ENCODE data around the gene PKN2. TPM values are rescaled to one million over a fixed set of nuclear protein-coding genes. Genes with fewer than 3 reads are reported as not detected.

PKN2 gene
- total and polyA plus RNA-seq, 2 of the 4 experiments (the other 2 are of a cell fraction): 12.7 to 22.2 TPM

DNA sequence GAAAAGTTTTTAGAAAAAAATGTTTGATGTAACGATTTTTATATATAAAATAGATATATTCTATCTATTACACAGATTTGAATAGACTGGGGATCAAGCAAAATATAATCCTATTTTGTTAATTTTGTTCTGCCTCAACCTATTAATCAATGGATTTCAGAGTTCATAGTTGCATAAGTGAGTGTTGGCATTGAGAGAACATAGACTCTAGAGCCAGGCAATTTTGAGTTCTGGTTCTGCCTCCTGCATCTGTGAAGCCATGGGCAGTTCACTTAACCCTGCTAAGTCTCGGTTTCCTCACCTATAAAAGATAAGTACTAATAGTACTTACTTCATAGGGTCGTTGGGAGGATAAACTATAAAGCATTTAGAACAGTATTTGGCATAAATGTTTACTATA, 13.6 kb upstream of the PKN2 start:
- no peak overlapping the region for H3K4me2 ChIP-seq (ENCODE audit: low read depth, low read length)
- TF ChIP-seq MXI1 (IDR thresholded peaks at IDR 0.05; ENCODE audit: borderline replicate concordance, low read depth, low read length) (no peak), RCOR1 (IDR thresholded peaks at IDR 0.05; ENCODE audit: insufficient replicate concordance, low read length) (no peak), MAFK (IDR thresholded peaks at IDR 0.05; ENCODE audit: low read depth, low read length) (no peak), SMC3 (IDR thresholded peaks at IDR 0.05; ENCODE audit: low read depth, low read length) (no peak), MAZ (IDR thresholded peaks at IDR 0.05; ENCODE audit: borderline replicate concordance, low read depth, low read length) (no peak), RAD21 (IDR thresholded peaks at IDR 0.05; ENCODE audit: low read length) (no peak), POLR2A (IDR thresholded peaks at IDR 0.05; ENCODE audit: low read depth, low read length) (no peak), BHLHE40 (IDR thresholded peaks at IDR 0.05; ENCODE audit: low read depth, low read length) (no peak), NFE2L2 (IDR thresholded peaks at IDR 0.05; ENCODE audit: low read depth, low read length) (no peak), CHD1 (IDR thresholded peaks at IDR 0.05; ENCODE audit: low read depth, low read length) (no peak), FOS (IDR thresholded peaks at IDR 0.05; ENCODE audit: low read depth, low read length) (no peak), CEBPB (IDR thresholded peaks at IDR 0.05; ENCODE audit: low read depth, low read length) (no peak), RFX5 (IDR thresholded peaks at IDR 0.05; ENCODE audit: low read depth, low read length) (no peak)
- TF ChIP-seq, protein P1, sequence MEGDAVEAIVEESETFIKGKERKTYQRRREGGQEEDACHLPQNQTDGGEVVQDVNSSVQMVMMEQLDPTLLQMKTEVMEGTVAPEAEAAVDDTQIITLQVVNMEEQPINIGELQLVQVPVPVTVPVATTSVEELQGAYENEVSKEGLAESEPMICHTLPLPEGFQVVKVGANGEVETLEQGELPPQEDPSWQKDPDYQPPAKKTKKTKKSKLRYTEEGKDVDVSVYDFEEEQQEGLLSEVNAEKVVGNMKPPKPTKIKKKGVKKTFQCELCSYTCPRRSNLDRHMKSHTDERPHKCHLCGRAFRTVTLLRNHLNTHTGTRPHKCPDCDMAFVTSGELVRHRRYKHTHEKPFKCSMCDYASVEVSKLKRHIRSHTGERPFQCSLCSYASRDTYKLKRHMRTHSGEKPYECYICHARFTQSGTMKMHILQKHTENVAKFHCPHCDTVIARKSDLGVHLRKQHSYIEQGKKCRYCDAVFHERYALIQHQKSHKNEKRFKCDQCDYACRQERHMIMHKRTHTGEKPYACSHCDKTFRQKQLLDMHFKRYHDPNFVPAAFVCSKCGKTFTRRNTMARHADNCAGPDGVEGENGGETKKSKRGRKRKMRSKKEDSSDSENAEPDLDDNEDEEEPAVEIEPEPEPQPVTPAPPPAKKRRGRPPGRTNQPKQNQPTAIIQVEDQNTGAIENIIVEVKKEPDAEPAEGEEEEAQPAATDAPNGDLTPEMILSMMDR (conservative IDR thresholded peaks at IDR 0.05; ENCODE audit: low read depth, low read length): no peak
- TF ChIP-seq, protein P2, sequence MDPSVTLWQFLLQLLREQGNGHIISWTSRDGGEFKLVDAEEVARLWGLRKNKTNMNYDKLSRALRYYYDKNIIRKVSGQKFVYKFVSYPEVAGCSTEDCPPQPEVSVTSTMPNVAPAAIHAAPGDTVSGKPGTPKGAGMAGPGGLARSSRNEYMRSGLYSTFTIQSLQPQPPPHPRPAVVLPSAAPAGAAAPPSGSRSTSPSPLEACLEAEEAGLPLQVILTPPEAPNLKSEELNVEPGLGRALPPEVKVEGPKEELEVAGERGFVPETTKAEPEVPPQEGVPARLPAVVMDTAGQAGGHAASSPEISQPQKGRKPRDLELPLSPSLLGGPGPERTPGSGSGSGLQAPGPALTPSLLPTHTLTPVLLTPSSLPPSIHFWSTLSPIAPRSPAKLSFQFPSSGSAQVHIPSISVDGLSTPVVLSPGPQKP (IDR thresholded peaks at IDR 0.05; ENCODE audit: borderline replicate concordance, low read depth, low read length): no peak
- TF ChIP-seq, protein P3, sequence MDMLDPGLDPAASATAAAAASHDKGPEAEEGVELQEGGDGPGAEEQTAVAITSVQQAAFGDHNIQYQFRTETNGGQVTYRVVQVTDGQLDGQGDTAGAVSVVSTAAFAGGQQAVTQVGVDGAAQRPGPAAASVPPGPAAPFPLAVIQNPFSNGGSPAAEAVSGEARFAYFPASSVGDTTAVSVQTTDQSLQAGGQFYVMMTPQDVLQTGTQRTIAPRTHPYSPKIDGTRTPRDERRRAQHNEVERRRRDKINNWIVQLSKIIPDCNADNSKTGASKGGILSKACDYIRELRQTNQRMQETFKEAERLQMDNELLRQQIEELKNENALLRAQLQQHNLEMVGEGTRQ (IDR thresholded peaks at IDR 0.05; ENCODE audit: low read depth, low read length): no peak
- ChIA-PET CTCF (no interaction called here), POLR2A (ENCODE audit: unreplicated experiment) (no interaction called here)
- H2AK5ac ChIP-seq (ENCODE audit: low read depth, low read length): no peak overlapping the region
- dilution Hi-C loops (cut with HindIII; ENCODE audit: low sequenced_read_pairs, unreplicated experiment) (no loop called here), intact Hi-C loops (cut with micrococcal nuclease) (no loop called here), in situ Hi-C loops (cut with MboI; ENCODE audit: low sequenced_read_pairs) (loop anchor here (10.0 kb wide), 1 partner anchor 204 kb away; no protein-coding TSS in a partner anchor)
- H4K20me1 ChIP-seq (ENCODE audit: insufficient read depth, low read length): no peaks in the 10 kb centered on the region
- H2AK9ac ChIP-seq (replicated peaks; ENCODE audit: low read depth, low read length, poor library complexity): no peak overlapping the region
- DNase-seq: no peak
- no TSS peak for BruUV-seq (replicated peaks)
- WGBS, 2 experiments (ENCODE audit: extremely low coverage in 2 of 2, insufficient read length in 1 of 2): no CpG with 5 or more reads among the region's 3 CpGs
- H2AFZ ChIP-seq (replicated peaks; ENCODE audit: low read length, poor library complexity): no peak overlapping the region
- no peak overlapping the region for H3K4me3 ChIP-seq (ENCODE audit: insufficient read depth, low read depth, low read length)
- no peak overlapping the region for H3K18ac ChIP-seq (ENCODE audit: low read depth, low read length)
- H3K9me3 ChIP-seq (ENCODE audit: control insufficient read depth, insufficient read depth, low read length): no peaks in the 10 kb centered on the region
- no peaks in the 10 kb centered on the region for H3K36me3 ChIP-seq (ENCODE audit: control insufficient read depth, insufficient read depth, low read length)
- no peak overlapping the region for H3K27ac ChIP-seq (ENCODE audit: insufficient read depth, low read length)
- H3K9ac ChIP-seq (ENCODE audit: low read depth, low read length): no peak overlapping the region
- H4K91ac ChIP-seq (ENCODE audit: insufficient read depth, low read depth, low read length): no peak overlapping the region
- no peak overlapping the region for H3K56ac ChIP-seq (ENCODE audit: extremely low read depth, insufficient read depth, low read length)
- H3K23ac ChIP-seq (ENCODE audit: low read depth, low read length): no peak overlapping the region
- no peaks in the 10 kb centered on the region for H3K27me3 ChIP-seq (ENCODE audit: control insufficient read depth, insufficient read depth, low read length)
- no peak overlapping the region for H2BK15ac ChIP-seq (ENCODE audit: low read depth, low read length)
- no peak overlapping the region for H2BK120ac ChIP-seq (ENCODE audit: low read depth, low read length)
- 0 out of 2 replicates have a peak, but pooled peaks cover 1% of the 10 kb centered on the region for H3K4me1 ChIP-seq (ENCODE audit: control insufficient read depth, insufficient read depth, low read length)
- no peak overlapping the region for H4K5ac ChIP-seq (ENCODE audit: low read depth, low read length)
- H3K79me1 ChIP-seq (ENCODE audit: low read depth in 1 of 2, low read length in 2 of 2): no peaks in the 10 kb centered on the region
- H3K9me1 ChIP-seq (ENCODE audit: insufficient read depth, low read length): no peaks in the 10 kb centered on the region
- no peak overlapping the region for H2BK20ac ChIP-seq (ENCODE audit: low read depth, low read length)
- no peak overlapping the region for H4K8ac ChIP-seq (ENCODE audit: low read depth in 2 of 2, low read length in 2 of 2)
- H3K14ac ChIP-seq (replicated peaks; ENCODE audit: low read depth, low read length): no peak overlapping the region
- no peak for ATAC-seq (ENCODE audit: low read depth)
- H3K4ac ChIP-seq (ENCODE audit: low read depth, low read length): no peak overlapping the region
- H2BK5ac ChIP-seq (ENCODE audit: low read depth, low read length, poor library complexity, severe bottlenecking): no peak overlapping the region
